Measurements from ENCODE around the gene PPDPF. TPM values are rescaled to one million over a fixed set of nuclear protein-coding genes. Genes with fewer than 3 reads are reported as not detected.

Gene PPDPF
- total and polyA plus RNA-seq, 2 donors (not counting 3 experiments of a cell fraction or from before 2014, with no cell fraction given): 52.2 to 219 TPM

- DNase-seq (ENCODE audit: low read depth, low spot score) (no peak), FAIRE-seq (no peak)
- no peak overlapping the region for H3K4me3 ChIP-seq (replicated peaks in 1 of 3; ENCODE audit: insufficient read depth in 1 of 3, low read depth in 1 of 3, low read length in 3 of 3)
- no peaks in the 10 kb centered on the region for H3K79me2 ChIP-seq (ENCODE audit: control insufficient read depth, insufficient read depth, low read length)
- H3K9me1 ChIP-seq (replicated peaks; ENCODE audit: control insufficient read depth, extremely low read depth, insufficient read depth, low read length): no peaks in the 10 kb centered on the region
- no peaks in the 10 kb centered on the region for H3K36me3 ChIP-seq (ENCODE audit: control insufficient read depth in 2 of 2, extremely low read depth in 1 of 2, insufficient read depth in 2 of 2, low read length in 2 of 2)
- no peak overlapping the region for H3K27ac ChIP-seq (ENCODE audit: insufficient read depth, low read depth, low read length)
- H4K20me1 ChIP-seq (replicated peaks; ENCODE audit: control insufficient read depth, extremely low read depth, insufficient read depth, low read length): no peaks in the 10 kb centered on the region
- H3K4me1 ChIP-seq (ENCODE audit: control insufficient read depth, extremely low read depth, insufficient read depth, low read length): no peaks in the 10 kb centered on the region
- TF ChIP-seq JUN (IDR thresholded peaks at IDR 0.05; ENCODE audit: borderline replicate concordance, insufficient read depth, insufficient read length, low read depth) (no peak), POLR2AphosphoS5 (IDR thresholded peaks at IDR 0.05; ENCODE audit: insufficient read depth, low read depth, low read length) (no peak), EZH2 (IDR thresholded peaks at IDR 0.05; ENCODE audit: borderline replicate concordance, low read depth, low read length, severe bottlenecking) (no peak)
- POLR2A ChIA-PET: no interaction called here
- no peaks in the 10 kb centered on the region for H3K9me3 ChIP-seq (replicated peaks; ENCODE audit: control insufficient read depth, insufficient read depth, low read length)
- H3K9ac ChIP-seq (replicated peaks; ENCODE audit: extremely low read depth, insufficient read depth, low read length): no peak overlapping the region
- H2AFZ ChIP-seq (ENCODE audit: low read depth, low read length): no peak overlapping the region
- no peak overlapping the region for H3K4me2 ChIP-seq (ENCODE audit: insufficient read depth, low read length)
- CTCF ChIA-PET: interaction anchor here (1.0 to 2.5 kb wide), 14 partner anchors 10 to 485 kb away, joined by 3 to 30 read pairs (median 7); partner anchors contain the start of genes ARFGAP1, HELZ2, PPDPF and PTK6
- dilution Hi-C loops (cut with MboI; ENCODE audit: extremely low pct_ligation_motif_present, low sequenced_read_pairs) (no loop called here), intact Hi-C loops (cut with micrococcal nuclease) (no loop called here)
- no peaks in the 10 kb centered on the region for H3K27me3 ChIP-seq (ENCODE audit: control insufficient read depth in 2 of 2, insufficient read depth in 2 of 2, low read length in 2 of 2)
- BruUV-seq (replicated peaks): no TSS peak
These were observed 25.3 kb upstream of the PPDPF start for GRCh38 chr20:63495167-63495720.

- dilution Hi-C loops (cut with MboI; ENCODE audit: extremely low pct_ligation_motif_present, low sequenced_read_pairs): no loop called here
These were observed 24.6 kb upstream of the PPDPF start for GRCh38 chr20:63495741-63496595.

More at GRCh38 chr20:63495741-63496595, 24.6 kb upstream of the PPDPF start:
- Histone ChIP-seq H3K4me2 (ENCODE audit: insufficient read depth, low read length) (no peak overlapping the region), H3K27me3 (ENCODE audit: control insufficient read depth in 2 of 2, insufficient read depth in 2 of 2, low read length in 2 of 2) (no peaks in the 10 kb centered on the region), H3K9me1 (replicated peaks; ENCODE audit: control insufficient read depth, extremely low read depth, insufficient read depth, low read length) (no peaks in the 10 kb centered on the region), H3K9ac (replicated peaks; ENCODE audit: extremely low read depth, insufficient read depth, low read length) (no peak overlapping the region), H3K4me3 (replicated peaks in 1 of 3; ENCODE audit: insufficient read depth in 1 of 3, low read depth in 1 of 3, low read length in 3 of 3) (no peak overlapping the region), H4K20me1 (replicated peaks; ENCODE audit: control insufficient read depth, extremely low read depth, insufficient read depth, low read length) (no peaks in the 10 kb centered on the region), H3K79me2 (ENCODE audit: control insufficient read depth, insufficient read depth, low read length) (no peaks in the 10 kb centered on the region), H2AFZ (ENCODE audit: low read depth, low read length) (peak overlapping the region; percentile 41), H3K27ac (ENCODE audit: insufficient read depth, low read depth, low read length) (no peak overlapping the region), H3K9me3 (replicated peaks; ENCODE audit: control insufficient read depth, insufficient read depth, low read length) (no peaks in the 10 kb centered on the region), H3K36me3 (ENCODE audit: control insufficient read depth in 2 of 2, extremely low read depth in 1 of 2, insufficient read depth in 2 of 2, low read length in 2 of 2) (no peaks in the 10 kb centered on the region), H3K4me1 (ENCODE audit: control insufficient read depth, extremely low read depth, insufficient read depth, low read length) (no peaks in the 10 kb centered on the region)
- ChIA-PET CTCF (interaction anchor here (0.6 to 2.5 kb wide), 33 partner anchors 9 to 787 kb away, joined by 3 to 30 read pairs (median 3); partner anchors contain the start of genes ARFGAP1, HELZ2, PPDPF and PTK6), POLR2A (interaction anchor here (0.5 kb wide), 1 partner anchor 24 kb away, joined by 3 read pairs; no protein-coding TSS in a partner anchor)
- TF ChIP-seq MYC (IDR thresholded peaks at IDR 0.05; ENCODE audit: low read depth, low read length): no peak
- peak; percentile 92 to 96 for TF ChIP-seq CTCF (IDR thresholded peaks at IDR 0.05; ENCODE audit: extremely low read depth in 1 of 2, insufficient read depth in 1 of 2, low read depth in 1 of 2, low read length in 2 of 2)
- no TSS peak for BruUV-seq (replicated peaks)
- DNase-seq (ENCODE audit: low read depth, low spot score) (peak; percentile 44), FAIRE-seq (peak; percentile 31)
- intact Hi-C loops (cut with micrococcal nuclease): loop anchor here (1.0 to 2.0 kb wide), 3 partner anchors 24 to 624 kb away; partner anchors contain the start of gene PPDPF
